ENCODE measurements around the gene CBARP.

CBARP gene

DNA sequence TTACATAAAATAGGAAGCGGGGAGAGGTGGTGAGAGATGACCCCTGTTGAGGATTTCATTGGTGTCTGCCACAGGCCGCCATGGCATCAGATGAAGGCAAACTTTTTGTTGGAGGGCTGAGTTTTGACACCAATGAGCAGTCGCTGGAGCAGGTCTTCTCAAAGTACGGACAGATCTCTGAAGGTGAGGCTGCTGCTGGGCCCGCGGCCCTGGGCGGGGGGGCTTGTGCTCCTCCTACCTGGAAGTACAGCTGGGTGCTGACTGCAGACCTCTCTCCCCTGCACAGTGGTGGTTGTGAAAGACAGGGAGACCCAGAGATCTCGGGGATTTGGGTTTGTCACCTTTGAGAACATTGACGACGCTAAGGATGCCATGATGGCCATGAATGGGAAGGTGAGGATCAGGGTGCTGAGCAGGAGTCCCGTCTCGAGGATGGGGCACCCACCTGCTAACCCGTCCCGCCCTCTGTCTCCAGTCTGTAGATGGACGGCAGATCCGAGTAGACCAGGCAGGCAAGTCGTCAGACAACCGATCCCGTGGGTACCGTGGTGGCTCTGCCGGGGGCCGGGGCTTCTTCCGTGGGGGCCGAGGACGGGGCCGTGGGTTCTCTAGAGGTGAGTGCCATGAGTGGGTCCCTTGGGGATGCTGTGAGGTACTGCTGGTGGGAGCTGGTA, 33.2 kb upstream of the CBARP start:
- H3K36me3 Mint-ChIP-seq (ENCODE audit: low read depth) = peaks cover 35% of the 10 kb centered on the region
- peak overlapping the region; percentile 79 for H3K27ac Mint-ChIP-seq
- H3K27me3 Mint-ChIP-seq (ENCODE audit: low read depth) = no peaks in the 10 kb centered on the region
- H3K4me3 Mint-ChIP-seq = peak overlapping the region; percentile 93
- H3K9me3 Mint-ChIP-seq = no peaks in the 10 kb centered on the region
- peaks cover 49% of the 10 kb centered on the region for H3K4me1 Mint-ChIP-seq (ENCODE audit: low read depth)

DNA sequence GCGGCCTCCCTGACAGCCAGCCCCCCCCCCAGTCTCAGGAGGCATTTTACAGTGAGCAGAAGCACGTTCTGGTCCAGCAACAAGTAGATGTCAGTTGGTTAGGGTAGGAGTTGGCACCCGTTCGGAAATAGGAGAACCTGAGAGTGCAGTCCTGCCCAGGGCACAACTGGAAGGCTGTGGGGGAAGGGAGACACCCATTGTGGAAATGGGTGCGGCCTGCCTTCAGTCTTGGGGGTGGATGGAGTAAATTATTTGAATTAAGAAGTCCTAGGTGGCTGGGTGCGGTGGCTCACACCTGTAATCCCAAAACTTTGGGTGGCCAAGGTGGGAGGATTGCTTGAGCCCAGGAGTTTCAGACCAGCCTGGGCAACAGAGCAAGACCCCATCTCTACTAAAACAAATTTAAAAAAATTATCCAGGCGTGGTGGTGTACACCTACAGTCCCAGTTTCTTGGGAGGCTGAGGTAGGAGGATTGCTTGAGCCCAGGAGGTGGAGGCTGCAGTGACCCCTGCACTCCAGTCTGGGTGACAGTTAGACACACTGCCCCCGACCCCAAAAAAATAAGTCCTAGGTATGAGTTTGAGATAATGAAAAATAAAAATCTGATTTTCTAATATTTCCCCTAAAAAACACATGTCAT, 32.5 kb upstream of the CBARP start:
- Mint-ChIP-seq H3K27me3 (ENCODE audit: low read depth) (no peaks in the 10 kb centered on the region), H3K4me3 (peak overlapping the region; percentile 93), H3K9me3 (no peaks in the 10 kb centered on the region), H3K27ac (peak overlapping the region; percentile 79), H3K36me3 (ENCODE audit: low read depth) (peaks cover 35% of the 10 kb centered on the region), H3K4me1 (ENCODE audit: low read depth) (peaks cover 51% of the 10 kb centered on the region)

DNA sequence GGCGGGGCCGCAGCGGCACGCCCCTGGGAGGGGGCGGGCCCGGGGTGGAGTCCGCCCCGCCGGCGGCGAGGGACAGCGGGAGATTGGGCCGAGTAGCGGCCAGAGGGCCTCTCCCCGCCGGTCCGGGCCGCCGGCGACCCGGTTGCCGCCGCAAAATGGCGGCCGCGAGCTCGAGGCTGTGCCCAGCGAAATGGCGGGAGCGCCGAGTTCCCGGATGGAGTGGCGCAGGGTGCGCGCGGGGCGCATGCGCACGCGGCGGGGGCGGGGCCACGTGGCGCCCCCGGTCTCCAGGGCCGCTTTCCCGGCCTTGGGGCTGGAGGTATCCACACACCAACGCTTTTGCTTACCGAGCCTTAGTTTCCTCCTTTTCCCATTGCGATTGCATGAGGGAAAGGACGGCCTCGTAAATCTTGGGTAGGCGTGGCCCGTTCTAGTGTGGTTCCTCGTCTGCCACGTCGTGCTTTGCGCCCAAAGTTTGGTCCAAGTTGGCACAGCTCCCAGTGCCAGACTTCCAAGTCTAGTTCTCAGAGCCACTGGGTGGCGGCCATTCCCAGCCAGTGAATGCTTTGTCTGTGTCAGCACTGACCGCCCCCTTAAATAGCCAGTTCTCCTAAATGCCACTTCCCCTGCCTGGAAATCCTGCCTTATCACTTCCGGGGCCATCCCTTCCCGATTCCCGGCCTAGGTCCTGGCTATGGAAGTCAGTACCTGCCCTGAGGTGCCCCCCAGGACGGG, 31.8 kb upstream of the CBARP start:
- Mint-ChIP-seq H3K4me1 (ENCODE audit: low read depth) (peaks cover 54% of the 10 kb centered on the region), H3K27ac (peak overlapping the region; percentile 79), H3K9me3 (no peaks in the 10 kb centered on the region), H3K4me3 (peak overlapping the region; percentile 93), H3K36me3 (ENCODE audit: low read depth) (peaks cover 35% of the 10 kb centered on the region), H3K27me3 (ENCODE audit: low read depth) (no peaks in the 10 kb centered on the region)

DNA sequence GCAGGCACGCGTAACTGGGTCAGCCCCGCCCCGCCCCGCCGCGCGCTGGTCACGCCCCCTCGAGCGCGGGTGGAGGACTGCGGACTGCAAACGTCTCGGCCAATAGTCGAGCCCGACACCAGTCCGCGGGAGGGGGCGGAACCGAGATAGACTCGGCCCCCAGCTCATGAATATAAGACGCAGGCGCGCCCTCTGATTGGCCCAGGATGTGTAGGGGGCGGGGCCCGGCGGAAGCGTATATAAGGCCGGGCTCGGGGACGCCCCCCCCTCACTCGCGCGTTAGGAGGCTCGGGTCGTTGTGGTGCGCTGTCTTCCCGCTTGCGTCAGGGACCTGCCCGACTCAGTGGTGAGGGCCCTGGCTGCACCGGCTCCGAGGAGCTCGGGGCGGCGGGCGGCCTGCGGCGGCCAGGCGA, 31.3 kb upstream of the CBARP start, which contains the start of gene CIRBP:
Gene CIRBP (plus strand): TSS at position 268 of the 413 bp plus-strand sequence. CDS start 1,602 bp downstream, outside the sequence.
- Mint-ChIP-seq H3K27ac (peak within 1 kb of the TSS; percentile 88), H3K27me3 (ENCODE audit: low read depth) (no peaks in the 10 kb centered on the region), H3K4me3 (peak within 1 kb of the TSS; percentile 93), H3K9me3 (no peaks in the 10 kb centered on the region), H3K36me3 (ENCODE audit: low read depth) (peaks cover 35% of the 10 kb centered on the region), H3K4me1 (ENCODE audit: low read depth) (peaks cover 53% of the 10 kb centered on the region)

DNA sequence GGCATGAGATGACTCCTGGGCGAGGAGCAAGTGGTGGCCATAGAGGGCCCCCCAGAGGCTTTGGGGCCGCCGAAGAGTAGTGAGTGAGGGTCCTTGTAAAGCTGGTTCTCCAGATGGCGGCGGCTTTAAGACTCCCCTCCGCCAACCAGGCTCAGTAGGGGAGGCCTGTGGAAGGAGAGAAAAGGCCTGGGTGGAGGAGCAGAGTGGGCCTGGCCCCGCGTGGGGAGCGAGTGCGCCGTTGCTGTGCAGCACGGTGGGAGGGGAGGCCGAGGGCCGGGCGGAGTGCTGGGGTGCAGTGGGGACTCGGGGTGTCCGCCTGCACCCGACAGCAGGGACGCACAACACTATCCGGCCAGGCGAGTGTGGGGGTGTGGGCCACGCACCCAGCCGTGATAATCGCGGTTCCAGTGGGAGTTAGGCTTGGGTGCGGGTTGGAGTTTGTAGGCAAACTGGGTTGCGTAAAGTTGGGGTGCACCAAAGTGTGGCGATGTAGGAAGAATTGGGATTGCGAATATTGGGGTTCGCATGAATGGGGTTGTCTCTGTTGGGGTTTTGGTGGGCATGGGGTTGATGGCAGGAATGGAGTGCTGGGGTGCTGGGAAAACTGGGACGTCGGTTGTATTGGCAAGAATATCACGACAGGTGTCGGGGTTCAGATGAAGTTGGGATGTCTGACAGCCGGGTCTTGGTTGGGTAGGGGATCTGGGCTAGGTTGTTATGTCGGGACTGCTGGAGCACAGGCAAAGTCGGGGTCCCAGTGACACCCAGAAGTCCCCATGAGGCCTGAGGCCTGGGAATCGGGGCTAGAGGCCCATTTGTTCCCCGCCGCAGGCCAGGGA, 30.6 kb upstream of the CBARP start:
- peaks cover 28% of the 10 kb centered on the region for H3K36me3 Mint-ChIP-seq (ENCODE audit: low read depth)
- H3K4me1 Mint-ChIP-seq (ENCODE audit: low read depth) = peaks cover 47% of the 10 kb centered on the region
- H3K9me3 Mint-ChIP-seq = no peaks in the 10 kb centered on the region
- H3K4me3 Mint-ChIP-seq = peak overlapping the region; percentile 80
- no peaks in the 10 kb centered on the region for H3K27me3 Mint-ChIP-seq (ENCODE audit: low read depth)
- H3K27ac Mint-ChIP-seq = peak overlapping the region; percentile 76

DNA sequence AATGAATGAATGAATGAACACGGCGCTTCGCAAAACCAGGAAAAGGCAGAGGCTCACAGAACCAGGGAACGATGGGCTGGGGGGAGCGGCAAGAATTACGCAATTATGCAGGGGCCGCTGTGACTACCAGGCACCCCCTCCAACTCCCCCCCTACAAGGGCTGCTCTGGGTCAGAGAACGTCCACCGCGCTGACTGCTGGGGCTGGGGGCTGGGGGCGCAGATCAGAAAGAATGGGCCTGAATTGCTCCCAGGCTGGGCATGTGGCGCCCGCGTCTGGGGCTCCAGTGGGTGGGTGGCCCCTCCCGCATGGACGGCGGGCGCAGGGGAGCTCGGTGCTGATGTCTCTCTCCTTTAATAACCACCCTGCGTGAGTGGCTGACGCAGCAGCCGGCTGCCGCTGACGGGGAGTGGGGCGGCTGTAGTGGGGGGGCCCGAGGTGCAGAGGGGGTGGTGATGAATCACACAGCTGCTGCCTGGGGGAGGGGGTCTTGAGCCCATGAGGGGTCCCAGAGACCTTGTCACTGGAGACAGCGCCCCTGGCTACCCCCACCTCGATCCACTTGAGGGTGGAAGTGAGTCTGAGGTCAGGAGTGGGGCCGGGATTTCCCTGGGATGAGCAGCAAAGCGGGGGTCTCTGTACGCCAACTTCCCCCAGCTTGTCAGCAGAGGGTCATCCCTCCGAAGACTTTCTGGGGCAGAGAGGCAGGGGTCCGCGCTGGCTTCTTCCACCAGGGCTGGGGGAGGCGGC, 29.8 kb upstream of the CBARP start:
- no peaks in the 10 kb centered on the region for H3K27me3 Mint-ChIP-seq (ENCODE audit: low read depth)
- H3K4me3 Mint-ChIP-seq = peak overlapping the region; percentile 59
- H3K36me3 Mint-ChIP-seq (ENCODE audit: low read depth) = peaks cover 23% of the 10 kb centered on the region
- H3K9me3 Mint-ChIP-seq = no peaks in the 10 kb centered on the region
- peaks cover 45% of the 10 kb centered on the region for H3K4me1 Mint-ChIP-seq (ENCODE audit: low read depth)
- peak overlapping the region; percentile 38 for H3K27ac Mint-ChIP-seq

DNA sequence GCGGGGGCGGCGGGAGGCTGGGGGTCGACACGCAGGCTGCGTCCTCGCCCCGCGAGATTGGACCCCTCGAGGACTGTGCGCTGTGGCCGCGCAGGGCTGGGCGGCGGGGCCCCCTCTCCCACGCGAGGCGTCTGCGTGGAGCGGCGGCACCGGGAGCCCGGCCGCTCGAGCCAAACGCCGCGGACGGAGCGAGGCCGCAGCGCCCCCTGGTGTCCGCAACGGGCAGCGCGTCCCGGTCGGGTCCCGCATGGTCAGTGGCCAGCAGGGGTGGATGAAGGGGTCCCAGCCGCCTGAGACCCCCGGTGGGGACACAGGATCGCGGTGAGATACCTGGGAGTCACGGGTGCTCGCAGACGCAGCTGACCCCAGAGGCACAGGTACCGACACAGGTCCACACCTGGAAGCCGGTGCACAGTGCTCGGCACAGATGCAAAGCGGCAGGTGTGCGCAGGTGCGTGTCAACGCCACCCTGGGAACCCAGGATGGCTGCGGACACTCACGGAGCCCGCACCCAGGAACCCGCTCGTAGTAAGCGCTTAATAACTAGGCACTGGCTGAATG, 29.2 kb upstream of the CBARP start:
- peaks cover 42% of the 10 kb centered on the region for H3K4me1 Mint-ChIP-seq (ENCODE audit: low read depth)
- H3K27ac Mint-ChIP-seq = peak overlapping the region; percentile 38
- H3K4me3 Mint-ChIP-seq = peak overlapping the region; percentile 59
- H3K36me3 Mint-ChIP-seq (ENCODE audit: low read depth) = peaks cover 18% of the 10 kb centered on the region
- no peaks in the 10 kb centered on the region for H3K9me3 Mint-ChIP-seq
- H3K27me3 Mint-ChIP-seq (ENCODE audit: low read depth) = no peaks in the 10 kb centered on the region

DNA sequence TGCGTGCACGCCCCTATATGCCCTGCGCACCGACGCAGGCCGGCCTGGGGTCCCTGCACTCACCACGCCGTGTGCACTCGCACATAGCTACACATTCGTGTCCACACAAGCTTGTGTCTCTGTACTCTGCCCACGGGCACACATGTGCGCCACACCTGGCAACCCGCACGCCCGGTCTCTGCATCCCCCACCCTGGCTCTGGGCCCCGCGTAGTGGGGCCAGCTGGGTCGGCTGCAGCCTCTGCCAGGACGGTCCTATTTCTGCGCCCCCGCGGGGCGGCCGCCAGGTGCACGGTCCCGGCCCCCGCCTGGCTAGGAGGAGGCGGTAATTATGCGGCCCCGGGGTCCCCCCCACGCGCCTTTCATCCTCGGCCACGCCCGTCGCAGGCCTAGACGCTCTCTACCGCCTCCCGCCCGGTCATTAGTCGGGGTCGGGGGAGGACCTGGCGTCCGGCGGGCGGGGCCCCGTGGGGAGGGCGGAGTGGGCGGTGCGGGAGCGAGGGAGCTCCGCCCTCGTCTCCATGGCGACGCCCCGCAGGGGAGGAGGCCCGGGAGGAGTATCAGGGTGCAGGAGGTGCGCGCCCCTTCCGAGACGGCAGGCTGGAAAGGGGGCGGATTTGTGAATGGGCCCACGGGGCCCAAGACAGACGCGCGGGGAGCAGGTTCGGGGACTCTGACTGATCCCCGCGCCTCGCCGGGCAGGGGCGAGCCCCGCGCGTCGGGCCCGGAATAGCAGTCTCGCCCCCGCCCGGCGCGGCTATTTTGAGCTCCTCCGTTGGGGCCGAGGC, 28.5 kb upstream of the CBARP start:
- Mint-ChIP-seq H3K9me3 (no peaks in the 10 kb centered on the region), H3K27ac (no peak overlapping the region), H3K27me3 (ENCODE audit: low read depth) (no peaks in the 10 kb centered on the region), H3K36me3 (ENCODE audit: low read depth) (peaks cover 11% of the 10 kb centered on the region), H3K4me3 (peak overlapping the region; percentile 50), H3K4me1 (ENCODE audit: low read depth) (peaks cover 42% of the 10 kb centered on the region)

DNA sequence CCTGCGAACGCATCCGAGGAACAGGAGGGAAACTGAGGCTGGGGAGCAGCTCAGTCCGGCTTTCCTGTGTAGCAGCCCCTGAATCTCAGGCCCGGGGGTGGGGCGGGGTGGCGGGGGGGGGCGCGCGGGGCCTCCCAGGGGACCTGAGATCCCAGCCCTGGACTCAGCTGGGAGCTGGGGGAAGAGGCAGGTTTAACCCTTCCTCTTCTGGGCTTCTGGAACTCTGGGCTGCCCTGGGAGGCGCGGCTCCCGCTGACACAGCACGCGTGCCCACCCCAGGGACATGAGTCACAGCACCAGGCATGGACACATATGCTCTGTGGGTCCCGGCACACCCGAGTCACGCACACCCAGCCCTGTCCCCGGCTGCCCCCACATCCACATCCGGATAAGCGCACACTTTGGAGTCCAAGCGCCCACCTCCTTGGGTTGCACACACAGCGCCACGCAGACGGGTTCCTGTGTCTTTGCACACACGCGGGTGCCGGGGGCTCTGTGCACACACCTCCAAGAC, 27.9 kb upstream of the CBARP start:
- Mint-ChIP-seq H3K27ac (no peak overlapping the region), H3K4me3 (peak overlapping the region; percentile 40)

DNA sequence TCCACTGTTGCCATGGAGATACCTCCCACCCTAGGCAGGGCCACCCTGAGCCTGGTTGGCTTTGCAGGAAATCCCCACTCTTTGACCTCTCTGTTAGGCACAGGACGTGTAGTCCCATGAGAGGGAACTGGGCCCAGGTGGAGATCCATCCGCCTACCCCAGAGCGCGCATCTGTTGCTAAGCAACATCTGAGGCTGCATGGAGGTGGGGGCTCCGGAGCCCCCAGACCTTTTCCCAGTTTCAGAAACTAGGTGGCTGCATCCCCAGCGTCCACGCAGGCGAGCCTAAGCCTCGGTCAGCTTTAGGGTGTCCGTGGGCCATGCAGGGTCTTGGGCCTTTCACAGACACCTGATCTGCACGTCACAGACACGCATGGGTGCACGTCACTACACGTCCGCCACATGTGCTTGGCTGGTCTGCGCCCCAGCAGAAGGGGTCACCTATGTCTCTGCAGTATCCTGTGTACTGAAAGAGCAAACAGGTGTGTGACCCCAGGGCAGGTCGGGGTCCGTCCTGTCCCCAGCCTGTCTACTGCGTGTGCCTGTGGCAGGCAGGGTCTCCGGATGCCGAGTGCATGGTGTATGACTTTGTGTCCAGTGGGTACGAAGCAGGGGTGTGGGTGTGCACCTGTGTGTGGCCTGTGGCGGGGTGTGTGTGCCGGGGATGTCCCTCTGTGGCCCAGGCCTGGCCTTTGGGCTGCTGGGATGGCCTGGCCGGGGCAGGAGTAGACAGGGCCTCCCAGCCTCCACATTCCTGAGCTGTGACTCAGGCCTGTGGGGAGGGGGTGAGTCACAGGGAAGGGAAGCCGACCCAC, 27.2 kb upstream of the CBARP start:
- Mint-ChIP-seq H3K27me3 (ENCODE audit: low read depth) (no peaks in the 10 kb centered on the region), H3K4me3 (peak overlapping the region; percentile 40), H3K36me3 (ENCODE audit: low read depth) (peaks cover under 1% of the 10 kb centered on the region), H3K9me3 (no peaks in the 10 kb centered on the region), H3K4me1 (ENCODE audit: low read depth) (peaks cover 32% of the 10 kb centered on the region), H3K27ac (peak overlapping the region; percentile 36)

More for the DNA sequence above, 27.9 kb upstream of the CBARP start:
- H3K9me3 Mint-ChIP-seq = no peaks in the 10 kb centered on the region
- H3K36me3 Mint-ChIP-seq (ENCODE audit: low read depth) = peaks cover 5% of the 10 kb centered on the region
- peaks cover 37% of the 10 kb centered on the region for H3K4me1 Mint-ChIP-seq (ENCODE audit: low read depth)
- no peaks in the 10 kb centered on the region for H3K27me3 Mint-ChIP-seq (ENCODE audit: low read depth)

DNA sequence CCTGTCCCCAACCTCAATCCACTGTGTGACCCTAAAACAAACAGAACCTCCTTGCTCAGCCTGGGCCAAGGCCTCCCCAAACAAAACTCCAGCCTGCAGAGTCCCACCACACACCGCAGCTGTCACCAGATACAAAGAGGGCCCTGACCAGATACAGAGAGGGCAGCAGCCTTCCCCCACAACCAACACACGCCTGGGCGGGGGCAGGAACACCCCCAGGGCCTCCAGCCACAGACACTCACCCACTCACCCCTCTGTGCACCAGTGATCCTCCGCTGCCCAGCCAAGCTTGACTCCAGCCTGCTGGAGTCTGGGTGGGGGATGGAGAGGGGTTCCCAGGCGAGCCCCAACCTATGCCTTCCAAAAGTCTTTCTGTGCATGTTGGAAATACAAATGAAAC, 25.4 kb upstream of the CBARP start:
- H3K27me3 Mint-ChIP-seq (ENCODE audit: low read depth) = no peaks in the 10 kb centered on the region
- H3K36me3 Mint-ChIP-seq (ENCODE audit: low read depth) = peaks cover 5% of the 10 kb centered on the region
- H3K9me3 Mint-ChIP-seq = no peaks in the 10 kb centered on the region
- H3K27ac Mint-ChIP-seq = no peak overlapping the region
- no peak overlapping the region for H3K4me3 Mint-ChIP-seq
- H3K4me1 Mint-ChIP-seq (ENCODE audit: low read depth) = peaks cover 36% of the 10 kb centered on the region

DNA sequence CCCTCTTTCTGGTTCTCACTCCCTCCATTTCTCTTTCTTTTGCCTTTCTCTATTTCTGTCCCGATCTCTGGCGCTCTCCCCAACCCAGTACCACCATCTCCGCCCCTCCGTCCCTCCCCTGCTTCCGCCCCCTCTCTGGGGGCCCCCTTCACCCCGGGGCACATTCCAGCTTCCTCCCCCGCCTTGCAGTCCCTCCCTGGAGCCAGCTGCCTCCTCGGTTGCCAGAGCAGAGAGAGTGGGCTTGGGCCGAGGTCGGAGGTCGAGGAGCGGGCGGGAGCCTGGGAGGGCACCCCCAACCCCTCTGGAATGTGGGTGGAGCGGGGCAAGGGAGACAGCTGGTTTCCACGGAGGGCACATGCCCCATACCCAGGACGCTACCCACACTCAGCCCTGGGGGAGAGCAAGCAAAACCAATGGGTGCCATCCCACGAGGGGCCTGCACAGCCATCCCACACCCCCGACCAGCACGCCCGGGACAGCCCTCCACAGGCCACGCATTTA, 24.9 kb upstream of the CBARP start:
- Mint-ChIP-seq H3K27me3 (ENCODE audit: low read depth) (no peaks in the 10 kb centered on the region), H3K4me1 (ENCODE audit: low read depth) (peaks cover 38% of the 10 kb centered on the region), H3K36me3 (ENCODE audit: low read depth) (peaks cover 9% of the 10 kb centered on the region), H3K4me3 (no peak overlapping the region), H3K9me3 (no peaks in the 10 kb centered on the region), H3K27ac (no peak overlapping the region)
